ENCODE data around the gene APOOL. TPM values are rescaled to one million over a fixed set of nuclear protein-coding genes. Genes with fewer than 3 reads are reported as not detected.

APOOL gene
- total RNA-seq, 2 experiments from 2014 or later: 16.6 to 18.4 TPM

- Mint-ChIP-seq H3K4me3 (no peak overlapping the region), H3K27me3 (no peaks in the 10 kb centered on the region), H3K4me1 (ENCODE audit: low read depth) (no peaks in the 10 kb centered on the region), H3K27ac (no peak overlapping the region), H3K9me3 (no peaks in the 10 kb centered on the region), H3K36me3 (no peaks in the 10 kb centered on the region)
- ChIA-PET POLR2A (no interaction called here), CTCF (no interaction called here)
- intact Hi-C loops (cut with micrococcal nuclease): no loop called here
- no peak for DNase-seq
Measured at GRCh38 chrX:85107407-85107806, 103.7 kb downstream of the APOOL start.

- Mint-ChIP-seq H3K9me3 (no peaks in the 10 kb centered on the region), H3K36me3 (no peaks in the 10 kb centered on the region), H3K4me3 (no peak overlapping the region), H3K4me1 (ENCODE audit: low read depth) (no peaks in the 10 kb centered on the region), H3K27ac (no peak overlapping the region), H3K27me3 (no peaks in the 10 kb centered on the region)
- ChIA-PET POLR2A (no interaction called here), CTCF (no interaction called here)
- no peak for DNase-seq
- intact Hi-C loops (cut with micrococcal nuclease): no loop called here
Measured at GRCh38 chrX:85108165-85108564, 104.5 kb downstream of the APOOL start.

- DNase-seq: no peak
- no peak overlapping the region for H3K4me3 Mint-ChIP-seq
- POLR2A ChIA-PET: no interaction called here
- H3K27ac Mint-ChIP-seq: no peak overlapping the region
- no peaks in the 10 kb centered on the region for H3K9me3 Mint-ChIP-seq
- CTCF ChIA-PET: no interaction called here
- H3K36me3 Mint-ChIP-seq: no peaks in the 10 kb centered on the region
- intact Hi-C loops (cut with micrococcal nuclease): no loop called here
- no peaks in the 10 kb centered on the region for H3K27me3 Mint-ChIP-seq
- H3K4me1 Mint-ChIP-seq (ENCODE audit: low read depth): no peaks in the 10 kb centered on the region
Measured at GRCh38 chrX:85109235-85109634, 105.6 kb downstream of the APOOL start.

- intact Hi-C loops (cut with micrococcal nuclease): loop anchor here (1.0 kb wide), 1 partner anchor 433 kb away; no protein-coding TSS in a partner anchor
- Mint-ChIP-seq H3K4me3 (no peak overlapping the region), H3K9me3 (no peaks in the 10 kb centered on the region), H3K4me1 (ENCODE audit: low read depth) (no peaks in the 10 kb centered on the region), H3K36me3 (no peaks in the 10 kb centered on the region), H3K27me3 (peaks cover 1% of the 10 kb centered on the region), H3K27ac (no peak overlapping the region)
- no peak for DNase-seq
- ChIA-PET CTCF (interaction anchor here (0.8 to 1.2 kb wide), 3 partner anchors 9 to 1782 kb away, joined by 3 read pairs; no protein-coding TSS in a partner anchor), POLR2A (no interaction called here)
Measured at GRCh38 chrX:85111347-85111746, 107.7 kb downstream of the APOOL start.

- Mint-ChIP-seq H3K4me1 (ENCODE audit: low read depth) (no peaks in the 10 kb centered on the region), H3K9me3 (no peaks in the 10 kb centered on the region), H3K27ac (no peak overlapping the region), H3K27me3 (peaks cover 1% of the 10 kb centered on the region), H3K36me3 (no peaks in the 10 kb centered on the region), H3K4me3 (no peak overlapping the region)
- intact Hi-C loops (cut with micrococcal nuclease): no loop called here
- POLR2A ChIA-PET: no interaction called here
- CTCF ChIA-PET: no interaction called here
- DNase-seq: no peak
Measured at GRCh38 chrX:85112293-85112692, 108.6 kb downstream of the APOOL start.

- no peaks in the 10 kb centered on the region for H3K4me1 Mint-ChIP-seq (ENCODE audit: low read depth)
- no peak overlapping the region for H3K27ac Mint-ChIP-seq
- H3K9me3 Mint-ChIP-seq: no peaks in the 10 kb centered on the region
- H3K36me3 Mint-ChIP-seq: no peaks in the 10 kb centered on the region
- H3K27me3 Mint-ChIP-seq: peaks cover 1% of the 10 kb centered on the region
- ChIA-PET CTCF (no interaction called here), POLR2A (no interaction called here)
- no peak for DNase-seq
- no peak overlapping the region for H3K4me3 Mint-ChIP-seq
- intact Hi-C loops (cut with micrococcal nuclease): no loop called here
Measured at GRCh38 chrX:85113746-85114145, 110.1 kb downstream of the APOOL start.

GRCh38 chrX:85114171-85114570 lies 110.5 kb downstream of the APOOL start:
- Mint-ChIP-seq H3K36me3 (no peaks in the 10 kb centered on the region), H3K27me3 (peaks cover 1% of the 10 kb centered on the region), H3K27ac (no peak overlapping the region), H3K4me3 (no peak overlapping the region), H3K9me3 (no peaks in the 10 kb centered on the region), H3K4me1 (ENCODE audit: low read depth) (no peaks in the 10 kb centered on the region)
- ChIA-PET POLR2A (no interaction called here), CTCF (no interaction called here)
- intact Hi-C loops (cut with micrococcal nuclease): no loop called here
- no peak for DNase-seq

- Mint-ChIP-seq H3K27me3 (peaks cover 1% of the 10 kb centered on the region), H3K9me3 (no peaks in the 10 kb centered on the region), H3K27ac (no peak overlapping the region), H3K4me1 (ENCODE audit: low read depth) (no peaks in the 10 kb centered on the region), H3K36me3 (no peaks in the 10 kb centered on the region), H3K4me3 (no peak overlapping the region)
- CTCF ChIA-PET: no interaction called here
- DNase-seq: no peak
- intact Hi-C loops (cut with micrococcal nuclease): no loop called here
- POLR2A ChIA-PET: no interaction called here
Measured at GRCh38 chrX:85114776-85115175, 111.1 kb downstream of the APOOL start.

- Mint-ChIP-seq H3K36me3 (no peaks in the 10 kb centered on the region), H3K9me3 (no peaks in the 10 kb centered on the region), H3K27ac (no peak overlapping the region), H3K4me3 (no peak overlapping the region), H3K4me1 (ENCODE audit: low read depth) (no peaks in the 10 kb centered on the region), H3K27me3 (peaks cover 1% of the 10 kb centered on the region)
- ChIA-PET POLR2A (no interaction called here), CTCF (no interaction called here)
- no peak for DNase-seq
- intact Hi-C loops (cut with micrococcal nuclease): no loop called here
Measured at GRCh38 chrX:85115252-85115651, 111.6 kb downstream of the APOOL start.

GRCh38 chrX:85136409-85136808 lies 132.7 kb downstream of the APOOL start:
- intact Hi-C loops (cut with micrococcal nuclease): no loop called here
- DNase-seq: no peak
- POLR2A ChIA-PET: no interaction called here
- Mint-ChIP-seq H3K4me3 (no peak overlapping the region), H3K36me3 (no peaks in the 10 kb centered on the region), H3K9me3 (no peaks in the 10 kb centered on the region), H3K4me1 (ENCODE audit: low read depth) (no peaks in the 10 kb centered on the region), H3K27me3 (no peaks in the 10 kb centered on the region), H3K27ac (no peak overlapping the region)
- CTCF ChIA-PET: no interaction called here

GRCh38 chrX:85139422-85139821 lies 135.7 kb downstream of the APOOL start:
- no peaks in the 10 kb centered on the region for H3K36me3 Mint-ChIP-seq
- no peak overlapping the region for H3K27ac Mint-ChIP-seq
- CTCF ChIA-PET: no interaction called here
- H3K27me3 Mint-ChIP-seq: no peaks in the 10 kb centered on the region
- intact Hi-C loops (cut with micrococcal nuclease): no loop called here
- no peaks in the 10 kb centered on the region for H3K4me1 Mint-ChIP-seq (ENCODE audit: low read depth)
- no peak for DNase-seq
- H3K4me3 Mint-ChIP-seq: no peak overlapping the region
- POLR2A ChIA-PET: no interaction called here
- no peaks in the 10 kb centered on the region for H3K9me3 Mint-ChIP-seq

GRCh38 chrX:85140964-85141363 lies 137.3 kb downstream of the APOOL start:
- Mint-ChIP-seq H3K9me3 (no peaks in the 10 kb centered on the region), H3K27me3 (no peaks in the 10 kb centered on the region), H3K4me3 (no peak overlapping the region), H3K27ac (no peak overlapping the region), H3K36me3 (no peaks in the 10 kb centered on the region), H3K4me1 (ENCODE audit: low read depth) (no peaks in the 10 kb centered on the region)
- DNase-seq: no peak
- POLR2A ChIA-PET: no interaction called here
- CTCF ChIA-PET: no interaction called here
- intact Hi-C loops (cut with micrococcal nuclease): no loop called here

All from activated CD4-positive, alpha-beta memory T cell treated with anti-CD3 and anti-CD28 coated beads for 36 hours (primary cell).